Right lobe of liver (tissue), 4 donors: ENCODE results near the gene WFDC5.

Experiments used
- POLR2A ChIP-seq: fragments of 450-650 bp; IDR thresholded peaks from one replicate; pipeline ENCODE4 v1.6.1; 2017; ENCODE audit warnings: antibody characterized with exemption, mild to moderate bottlenecking
- TF ChIP-seq, protein P1 (sequence below), 4 donors: fragments of 200-600 bp in 3 of 4; fragments of 450-650 bp in 1 of 4; IDR thresholded peaks; one replicate each; pipeline versions ENCODE4 v1.5.1 to v1.8.0; 2016 to 2022; ENCODE audit warnings: antibody characterized with exemption in 4 of 4, mild to moderate bottlenecking in 2 of 4
- donor health status: DM: no; HTN: no; CAD: no.
- donor health status: DM: no; HTN: no; CAD: no.
- donor health status: DM: no; HTN: yes; CAD: no.

DNA sequence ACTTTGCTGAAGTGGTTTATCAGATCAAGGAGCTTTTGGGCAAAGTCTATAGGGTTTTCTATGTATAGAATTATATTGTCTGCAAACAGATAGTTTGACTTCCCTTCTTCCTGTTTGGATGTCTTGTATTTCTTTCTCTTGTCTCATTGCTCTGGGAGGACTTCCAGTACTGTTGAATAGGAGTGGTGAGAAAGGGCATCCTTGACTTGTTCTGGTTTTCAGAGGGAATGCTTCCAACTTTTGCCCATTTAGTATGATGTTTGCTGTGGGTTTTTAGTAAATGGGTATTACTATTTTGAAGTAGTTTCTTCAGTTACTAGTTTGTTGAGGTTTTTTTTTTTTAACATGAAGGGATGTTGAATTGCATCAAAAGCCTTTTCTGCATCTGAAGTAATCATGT, 50.2 kb downstream of the WFDC5 start:
- TF ChIP-seq, protein P1, sequence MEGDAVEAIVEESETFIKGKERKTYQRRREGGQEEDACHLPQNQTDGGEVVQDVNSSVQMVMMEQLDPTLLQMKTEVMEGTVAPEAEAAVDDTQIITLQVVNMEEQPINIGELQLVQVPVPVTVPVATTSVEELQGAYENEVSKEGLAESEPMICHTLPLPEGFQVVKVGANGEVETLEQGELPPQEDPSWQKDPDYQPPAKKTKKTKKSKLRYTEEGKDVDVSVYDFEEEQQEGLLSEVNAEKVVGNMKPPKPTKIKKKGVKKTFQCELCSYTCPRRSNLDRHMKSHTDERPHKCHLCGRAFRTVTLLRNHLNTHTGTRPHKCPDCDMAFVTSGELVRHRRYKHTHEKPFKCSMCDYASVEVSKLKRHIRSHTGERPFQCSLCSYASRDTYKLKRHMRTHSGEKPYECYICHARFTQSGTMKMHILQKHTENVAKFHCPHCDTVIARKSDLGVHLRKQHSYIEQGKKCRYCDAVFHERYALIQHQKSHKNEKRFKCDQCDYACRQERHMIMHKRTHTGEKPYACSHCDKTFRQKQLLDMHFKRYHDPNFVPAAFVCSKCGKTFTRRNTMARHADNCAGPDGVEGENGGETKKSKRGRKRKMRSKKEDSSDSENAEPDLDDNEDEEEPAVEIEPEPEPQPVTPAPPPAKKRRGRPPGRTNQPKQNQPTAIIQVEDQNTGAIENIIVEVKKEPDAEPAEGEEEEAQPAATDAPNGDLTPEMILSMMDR (IDR thresholded peaks at IDR 0.05) = no peak
- TF ChIP-seq POLR2A = no peak
